GM18867 (cell line): ENCODE measurements around the gene RTRAF.

Experiments used
- ATAC-seq: cut with Tn5 transposase; IDR thresholded peaks from one replicate; pipeline ENCODE4 v1.9.1; 2021; ENCODE audit warnings: mild to moderate bottlenecking, moderate library complexity; ENCODE audit not compliant: unreplicated experiment

RTRAF gene

GRCh38 chr14:52048641-52049204 lies 59.4 kb downstream of the RTRAF start:
- ATAC-seq: no peak

GRCh38 chr14:52049271-52049670 lies 59.9 kb downstream of the RTRAF start:
- ATAC-seq: no peak

- ATAC-seq: no peak
Observed at GRCh38 chr14:52049721-52050588, 60.6 kb downstream of the RTRAF start.

GRCh38 chr14:52051251-52051650 lies 61.9 kb downstream of the RTRAF start:
- ATAC-seq: no peak

- ATAC-seq: no peak
Observed at GRCh38 chr14:52051871-52052270, 62.5 kb downstream of the RTRAF start.

GRCh38 chr14:52052288-52052943 lies 63.1 kb downstream of the RTRAF start:
- no peak for ATAC-seq

- ATAC-seq: no peak
Observed at GRCh38 chr14:52053044-52053443, 63.7 kb downstream of the RTRAF start.

- no peak for ATAC-seq
Observed at GRCh38 chr14:52054678-52055077, 65.3 kb downstream of the RTRAF start.

- no peak for ATAC-seq
Observed at GRCh38 chr14:52055167-52055566, 65.8 kb downstream of the RTRAF start.

- no peak for ATAC-seq
Observed at GRCh38 chr14:52058341-52058740, 69.0 kb downstream of the RTRAF start.

- no peak for ATAC-seq
Observed at GRCh38 chr14:52059649-52060048, 70.3 kb downstream of the RTRAF start.

- no peak for ATAC-seq
Observed at GRCh38 chr14:52060080-52060479, 70.7 kb downstream of the RTRAF start.
